ENCODE results near the gene LMO4.

LMO4 gene

GRCh38 chr1:87329051-87329525 lies 408 bp downstream of the LMO4 start:
- DNase-seq, result peak; percentile 79

- peak; percentile 50 for DNase-seq
Measured at GRCh38 chr1:87329526-87330056, 911 bp downstream of the LMO4 start.

DNA sequence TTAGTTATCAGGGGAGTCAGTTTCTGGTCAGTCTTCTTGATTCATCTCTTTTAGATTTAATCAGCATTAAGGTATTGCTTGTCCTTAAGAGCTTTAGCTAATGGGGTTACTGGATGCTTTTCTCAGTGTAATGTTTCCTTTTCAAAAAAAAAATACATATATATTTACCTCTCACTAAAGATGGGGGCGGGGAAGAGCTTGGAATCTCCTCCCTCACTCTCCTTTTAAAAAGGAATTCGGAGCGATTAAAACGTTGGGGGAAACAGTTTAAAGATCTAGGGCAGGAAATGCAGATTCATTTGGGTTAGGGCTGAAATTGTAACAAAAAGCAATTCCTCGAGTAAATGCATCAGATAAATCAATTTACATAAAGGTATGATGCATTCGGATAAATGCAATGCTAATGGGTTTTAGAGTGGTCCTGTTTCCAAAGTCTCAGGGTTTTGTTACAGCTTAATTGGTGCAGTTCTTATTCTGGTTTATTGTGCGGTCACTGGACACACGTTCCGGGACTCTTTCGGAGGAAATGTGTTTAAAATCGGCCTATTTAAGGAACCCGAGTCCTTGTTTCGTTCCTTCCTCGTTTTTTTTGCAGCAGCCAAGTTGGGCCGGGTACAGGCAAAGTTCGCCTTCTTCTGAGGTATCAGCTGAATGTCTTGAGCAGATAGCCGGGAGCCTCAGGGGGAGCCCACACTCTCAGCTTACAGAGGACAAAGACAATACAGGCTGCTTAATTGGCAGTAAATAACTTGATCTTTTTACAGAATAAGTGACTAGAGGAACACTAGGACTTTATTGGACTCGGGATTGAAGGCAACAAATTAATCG lies 1.6 kb downstream of the LMO4 start:
- peak; percentile 55 for DNase-seq

DNA sequence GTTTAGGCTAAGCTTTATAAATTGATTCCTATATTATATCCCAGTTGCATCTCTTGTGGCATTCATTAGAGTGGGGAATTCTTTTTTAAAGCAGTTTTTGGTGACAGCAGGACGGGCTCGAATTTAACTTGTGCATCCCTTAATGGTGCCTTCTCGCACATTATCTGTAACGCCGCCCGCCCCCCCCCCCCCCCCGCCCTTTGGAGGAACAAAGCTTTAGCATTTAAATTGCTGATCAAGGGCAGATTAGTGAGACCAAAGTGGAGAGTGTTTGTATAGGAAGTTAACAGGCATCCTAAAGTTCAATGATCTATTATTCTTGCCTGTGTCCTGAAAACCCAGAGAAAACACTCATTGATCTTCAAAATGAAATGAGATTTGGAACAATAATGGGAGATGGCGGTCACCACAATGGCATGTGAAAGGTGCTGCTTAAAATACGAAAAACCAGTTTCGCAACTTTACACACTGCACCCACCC lies 2.2 kb downstream of the LMO4 start:
- DNase-seq, result peak; percentile 54

DNA sequence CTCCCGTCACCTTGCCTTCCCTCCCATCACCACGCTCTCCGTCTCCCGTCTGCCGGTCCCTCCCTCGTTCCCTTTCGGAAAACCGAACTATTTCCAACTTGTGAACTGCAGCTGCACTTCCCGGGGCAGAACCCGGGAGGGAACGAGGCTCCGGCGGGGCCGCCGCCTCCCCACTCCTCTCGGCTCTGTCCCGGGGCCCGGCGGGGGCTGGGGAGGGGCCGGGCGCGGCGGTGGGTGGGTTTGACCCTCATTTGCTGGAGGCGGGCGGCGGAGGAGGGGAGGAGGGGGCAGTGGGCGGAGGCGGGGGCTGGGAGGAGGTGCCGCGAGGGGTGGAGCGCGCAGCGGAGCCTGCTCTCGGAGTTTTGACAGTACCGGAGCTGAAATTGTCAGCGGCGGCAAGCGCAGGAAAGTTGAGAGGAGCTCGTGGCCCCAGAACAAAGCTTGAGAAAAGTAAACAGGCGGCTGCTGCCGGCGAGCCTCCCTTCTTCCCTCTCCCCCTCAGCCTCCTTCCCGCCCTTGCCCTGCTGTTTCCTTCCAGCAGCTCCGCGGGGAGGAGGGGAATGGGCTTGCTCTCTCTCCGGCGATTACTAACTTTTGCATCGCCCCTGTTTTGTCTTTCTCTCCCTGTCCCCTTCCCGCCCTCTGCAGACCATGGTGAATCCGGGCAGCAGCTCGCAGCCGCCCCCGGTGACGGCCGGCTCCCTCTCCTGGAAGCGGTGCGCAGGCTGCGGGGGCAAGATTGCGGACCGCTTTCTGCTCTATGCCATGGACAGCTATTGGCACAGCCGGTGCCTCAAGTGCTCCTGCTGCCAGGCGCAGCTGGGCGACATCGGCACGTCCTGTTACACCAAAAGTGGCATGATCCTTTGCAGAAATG lies 2.9 kb downstream of the LMO4 start:
- peak; percentile 89 for DNase-seq

DNA sequence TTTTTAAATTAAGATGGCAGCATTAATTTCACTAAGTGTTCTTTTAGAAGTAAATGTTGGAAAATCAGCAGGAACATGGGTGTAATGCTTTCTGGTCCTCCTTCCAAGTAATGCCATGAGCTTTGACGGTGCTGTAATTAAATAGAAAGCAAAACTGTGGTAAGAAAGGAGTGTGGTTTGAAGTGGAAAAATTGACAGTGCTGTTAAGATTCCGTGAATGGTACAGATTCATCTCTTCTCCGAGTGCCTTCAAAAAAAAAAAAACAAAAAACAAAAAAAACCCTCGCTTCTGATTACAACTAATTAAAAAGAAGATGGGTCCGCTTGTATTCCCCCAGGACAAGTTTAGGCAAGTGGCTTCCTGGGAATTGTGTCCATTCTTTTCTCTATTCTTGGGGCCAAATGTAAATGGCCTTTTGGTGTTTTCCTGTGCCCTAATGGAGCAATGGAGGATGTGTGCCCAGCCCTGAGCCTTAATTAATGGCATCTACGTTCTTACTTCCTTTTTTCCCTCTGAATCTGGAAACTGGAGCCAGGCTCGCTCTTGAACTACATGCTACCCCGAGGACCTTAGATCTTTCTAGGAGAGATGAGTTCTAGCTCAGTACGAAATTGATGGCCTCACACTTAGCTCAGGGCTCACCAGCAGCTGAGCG lies 5.1 kb downstream of the LMO4 start:
- peak; percentile 63 for DNase-seq

DNA sequence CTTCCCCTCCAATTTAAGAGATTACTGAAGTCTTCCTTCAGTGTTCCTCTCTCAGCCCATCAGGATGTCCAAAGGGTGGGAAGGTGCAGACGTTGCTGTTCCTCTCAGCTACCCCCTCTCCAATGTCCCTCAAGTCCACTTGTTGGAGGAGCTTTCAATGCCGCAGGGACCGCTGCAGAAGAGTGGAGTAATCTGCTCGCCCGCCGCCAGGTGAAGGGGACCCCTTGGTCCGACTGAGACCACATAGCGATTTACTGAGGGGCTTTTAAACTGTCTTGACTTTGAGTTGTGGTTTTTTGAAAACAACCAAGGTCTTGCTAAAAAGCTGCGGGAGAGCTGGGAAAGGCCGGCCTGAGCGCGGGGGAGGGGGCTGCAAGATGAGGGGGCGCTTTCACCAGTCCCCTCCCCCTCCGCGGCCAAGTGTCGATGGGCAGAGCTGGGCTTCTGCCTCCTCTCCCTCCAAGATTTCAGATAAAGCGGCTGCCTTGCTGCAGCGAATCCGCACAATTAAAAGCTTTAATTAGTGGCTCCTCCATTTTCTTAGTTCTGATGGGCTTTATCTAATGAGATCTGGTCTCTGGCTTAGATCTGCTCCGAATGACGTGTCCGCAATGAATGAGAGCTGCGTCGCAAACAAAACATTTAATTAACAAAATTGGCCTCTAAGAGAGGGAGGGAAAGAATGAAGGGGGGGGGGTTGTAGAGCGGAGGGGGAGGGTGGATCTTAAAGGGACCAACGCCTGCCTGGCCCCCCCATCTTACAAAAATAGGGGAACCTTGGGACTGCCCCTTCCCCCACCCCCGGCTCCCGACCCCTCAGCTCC lies 5.9 kb downstream of the LMO4 start:
- DNase-seq, result peak; percentile 90

- peak; percentile 94 for DNase-seq
Measured at GRCh38 chr1:87335175-87335884, 6.7 kb downstream of the LMO4 start.

DNA sequence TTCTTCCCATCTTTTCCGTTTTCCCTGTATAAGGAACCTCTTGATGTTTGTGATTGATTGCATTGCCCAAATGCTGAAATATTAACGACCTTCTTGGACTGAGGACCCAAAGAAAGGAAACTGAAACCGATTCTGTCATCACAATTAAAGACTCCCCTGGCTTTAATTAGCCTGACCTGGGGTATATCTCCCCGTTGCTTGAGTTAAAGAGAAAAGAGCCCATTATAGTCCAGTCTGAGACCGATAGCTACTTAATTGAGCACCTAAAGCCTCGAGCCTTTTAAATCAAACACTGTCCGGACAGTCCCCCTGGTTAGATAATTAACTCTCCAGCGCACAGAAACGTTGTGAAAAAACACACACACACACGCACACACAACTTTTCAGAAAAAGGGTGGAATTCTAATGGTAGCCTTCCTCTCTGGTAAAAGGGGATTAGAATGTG lies 8.0 kb downstream of the LMO4 start:
- DNase-seq, result peak; percentile 82

DNA sequence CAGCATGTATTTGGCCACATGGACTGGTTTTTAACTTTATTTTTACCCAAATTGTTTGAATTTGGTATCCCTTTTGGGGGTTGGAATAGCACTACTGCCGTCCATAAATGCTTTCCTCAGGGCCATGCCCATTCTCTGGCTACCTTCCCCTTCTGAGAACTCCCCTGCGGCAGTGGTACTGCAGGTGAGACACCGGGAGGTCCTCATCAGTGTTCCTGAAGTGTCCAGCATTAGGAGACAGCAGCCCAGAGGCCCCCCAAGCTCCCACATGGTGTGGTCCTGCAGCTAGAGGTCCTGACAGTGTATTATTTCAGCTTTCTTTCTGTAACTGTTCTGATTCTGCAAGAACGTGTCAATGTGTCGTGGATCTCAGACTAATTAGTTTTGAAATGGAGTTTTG lies 8.9 kb downstream of the LMO4 start:
- DNase-seq, result peak; percentile 62

DNA sequence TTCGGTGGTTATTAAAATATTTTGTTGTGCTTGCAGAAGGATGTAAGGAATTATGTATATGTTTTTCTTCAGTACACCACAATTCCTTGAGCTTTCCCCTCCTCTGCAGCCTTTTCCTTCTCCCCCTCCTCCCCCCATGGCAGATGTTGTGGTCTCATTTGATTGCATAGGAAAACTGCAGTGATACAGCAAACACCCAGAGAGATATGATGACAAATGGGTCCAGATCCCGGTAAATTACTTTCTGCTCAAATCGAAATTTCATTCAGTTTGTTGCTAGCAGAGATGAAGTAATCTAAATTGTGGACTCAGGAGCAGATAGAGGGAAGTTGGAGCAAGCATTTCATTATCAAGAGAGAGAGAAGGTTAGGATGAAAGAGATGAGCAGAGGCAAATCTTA lies 9.9 kb downstream of the LMO4 start:
- peak; percentile 51 for DNase-seq

GRCh38 chr1:87344231-87344630 lies 15.6 kb downstream of the LMO4 start:
- DNase-seq, result no peak

DNA sequence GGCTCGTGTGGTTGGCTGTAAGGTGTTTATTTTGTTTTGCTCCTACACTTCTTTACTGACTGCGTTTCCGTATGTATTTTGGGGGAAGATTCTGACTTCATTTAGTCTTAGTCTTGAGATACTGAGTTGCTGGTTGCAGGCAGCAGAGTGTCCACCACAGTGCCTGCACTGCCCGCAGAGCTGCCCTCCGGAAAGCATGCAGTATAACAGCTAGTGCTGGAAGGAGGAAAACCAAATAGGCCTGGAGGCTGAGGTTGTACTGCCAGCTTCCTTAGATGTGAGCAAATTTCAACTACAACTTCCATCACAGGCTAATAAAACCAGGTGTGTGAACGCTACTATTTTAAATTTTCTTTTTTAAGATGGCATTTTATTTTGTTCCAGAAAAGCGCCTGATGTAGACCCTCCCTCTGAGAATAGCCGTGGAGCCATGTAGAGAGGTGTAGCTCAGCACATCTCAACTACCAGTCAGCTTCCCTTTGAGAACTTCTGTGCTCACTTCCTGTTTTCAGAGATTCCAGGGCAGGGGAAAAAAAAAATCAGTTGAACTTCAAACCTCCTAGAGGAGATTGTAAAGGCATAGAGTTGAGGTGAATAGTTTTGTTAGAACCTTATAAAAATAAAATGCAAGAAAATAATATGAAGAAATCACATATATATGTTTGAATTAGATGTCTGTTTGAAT lies 17.6 kb downstream of the LMO4 start:
- DNase-seq, result no peak

GRCh38 chr1:87348341-87349019 lies 19.8 kb downstream of the LMO4 start:
- DNase-seq, result no peak

- DNase-seq, result no peak
Measured at GRCh38 chr1:87349036-87349435, 20.4 kb downstream of the LMO4 start.

GRCh38 chr1:87355894-87356293 lies 27.2 kb downstream of the LMO4 start:
- DNase-seq, result no peak

- peak; percentile 57 for DNase-seq
Measured at GRCh38 chr1:87356591-87356990, 27.9 kb downstream of the LMO4 start.

- DNase-seq, result no peak
Measured at GRCh38 chr1:87358219-87358618, 29.5 kb downstream of the LMO4 start.

GRCh38 chr1:87359586-87359985 lies 30.9 kb downstream of the LMO4 start:
- DNase-seq, result no peak
